Measurements from ENCODE around the gene SPATA46.
A peak's percentile ranks its signal among the peaks of the same experiment; 100 is the strongest.
"Not testable (repeated sequence)": the region's sequence is repeated elsewhere in the genome, so short reads cannot be mapped to it uniquely, and the experiment has no call there.

The SPATA46 gene

DNA sequence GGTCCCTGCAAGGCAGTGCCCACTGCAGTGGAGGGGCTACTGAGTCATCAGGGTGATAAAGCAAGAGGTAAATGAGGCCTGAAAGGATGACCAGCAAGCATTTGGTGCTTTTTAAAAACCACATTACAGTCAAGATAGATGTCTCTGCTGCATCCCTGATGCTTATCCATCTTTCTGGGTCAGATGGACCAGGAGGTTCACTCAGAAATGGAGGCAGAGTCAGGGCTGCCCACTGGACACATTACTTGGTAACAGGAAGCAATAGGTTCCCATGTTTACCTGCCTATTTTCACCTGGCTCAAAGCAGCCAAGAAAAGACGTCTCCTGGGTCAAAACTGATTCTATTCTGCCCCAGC lies 3.6 kb downstream of the SPATA46 start:
- no peak for DNase-seq

DNA sequence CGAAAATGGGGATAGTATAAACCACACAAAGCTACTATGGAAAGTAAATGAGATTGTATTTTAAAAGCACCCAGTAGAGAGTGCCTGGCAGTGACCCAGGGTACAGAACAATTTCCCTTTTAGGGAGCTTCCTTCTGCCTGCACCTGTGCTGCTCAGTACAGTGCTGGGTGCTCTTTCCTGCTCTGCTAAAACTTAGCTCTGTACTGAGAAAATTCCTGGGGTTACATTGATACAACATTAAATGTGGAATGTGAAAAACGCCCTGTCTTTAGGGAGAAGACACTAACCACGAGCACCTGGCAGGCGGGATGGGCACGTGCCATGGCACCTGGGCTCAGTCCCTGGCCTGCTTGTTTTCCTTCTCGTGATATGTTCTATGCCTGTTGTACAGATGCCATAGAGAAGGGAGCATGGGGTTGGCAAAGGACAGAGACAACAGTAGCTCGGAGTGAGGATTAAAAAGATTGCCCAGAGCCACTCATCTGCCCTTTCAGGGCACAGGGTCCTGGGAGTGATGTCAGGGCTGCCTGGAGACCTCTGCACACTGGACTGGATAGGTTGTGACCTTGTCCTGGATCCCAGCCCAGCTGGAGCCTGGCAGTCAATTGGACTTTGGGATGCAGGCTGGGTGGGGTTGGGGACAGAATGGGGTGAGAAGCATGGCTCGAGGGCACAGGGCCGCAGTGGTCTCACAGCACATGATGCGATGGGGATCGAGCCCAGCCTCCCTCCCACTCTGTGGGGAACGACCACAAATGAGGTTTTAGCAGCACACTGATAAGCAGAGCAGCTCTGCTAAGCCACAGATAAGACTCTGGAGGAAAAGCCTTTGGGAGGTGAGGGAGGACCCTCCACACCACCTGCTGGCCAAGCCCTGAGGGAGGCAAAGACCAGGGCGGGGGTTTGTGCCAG lies 4.2 kb downstream of the SPATA46 start:
- DNase-seq, result no peak

DNA sequence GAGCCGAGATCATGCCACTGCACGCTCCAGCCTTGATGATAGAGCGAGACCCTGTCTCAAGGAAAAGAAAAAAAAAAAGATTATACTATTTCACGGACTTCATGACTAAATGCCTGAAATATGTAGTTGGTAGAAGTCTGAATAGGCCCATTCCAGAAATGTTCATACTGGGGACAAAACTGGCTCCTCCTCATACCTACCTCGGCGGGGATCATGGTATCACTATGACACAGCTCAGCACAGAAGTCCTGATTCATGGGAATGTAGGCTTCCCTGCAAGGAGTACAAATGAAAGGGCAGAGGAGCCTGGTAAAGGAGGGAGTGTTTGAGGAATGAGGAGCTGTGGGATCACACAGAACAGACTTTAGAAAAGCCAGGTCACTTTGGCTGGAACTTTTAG lies 5.0 kb downstream of the SPATA46 start:
- DNase-seq, result peak; percentile 22

DNA sequence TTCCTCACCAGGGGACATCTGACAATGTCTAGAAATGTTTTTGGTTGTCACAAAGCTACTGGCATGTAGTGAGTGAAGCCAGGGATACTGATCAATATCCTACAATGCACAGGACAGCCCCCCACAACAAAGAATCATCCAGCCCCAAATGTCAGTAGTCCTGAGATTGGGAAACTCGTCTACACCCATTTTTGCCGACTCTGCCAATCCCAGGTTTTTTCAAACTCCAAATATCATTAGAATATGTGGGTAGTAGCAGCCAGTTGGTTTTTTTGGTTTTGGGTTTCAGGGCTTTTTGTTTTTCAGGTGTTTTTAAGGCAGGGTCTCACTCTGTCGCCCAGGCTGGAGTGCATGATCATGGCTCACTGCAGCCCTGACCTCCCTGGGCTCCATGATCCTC lies 5.9 kb downstream of the SPATA46 start:
- DNase-seq, result no peak

DNA sequence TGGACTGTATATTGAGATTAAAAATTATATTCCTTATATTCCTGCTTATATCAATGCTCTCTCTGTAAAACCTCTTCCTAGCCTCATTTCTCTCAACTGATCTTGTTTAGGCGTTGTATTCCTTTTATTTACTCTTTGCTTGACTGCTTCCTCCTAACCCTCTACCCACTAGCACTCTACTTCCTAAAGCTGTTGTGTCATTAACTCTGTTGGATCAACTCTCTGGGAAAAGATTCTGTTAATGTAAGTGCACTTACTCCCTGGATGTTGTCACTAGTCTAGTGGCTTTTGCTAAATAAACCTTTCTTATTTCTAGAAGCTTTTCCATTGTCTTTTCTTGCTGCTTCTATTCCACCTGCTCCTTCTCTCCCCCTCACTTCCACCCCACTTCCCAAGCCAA lies 6.5 kb downstream of the SPATA46 start:
- no peak for DNase-seq

DNA sequence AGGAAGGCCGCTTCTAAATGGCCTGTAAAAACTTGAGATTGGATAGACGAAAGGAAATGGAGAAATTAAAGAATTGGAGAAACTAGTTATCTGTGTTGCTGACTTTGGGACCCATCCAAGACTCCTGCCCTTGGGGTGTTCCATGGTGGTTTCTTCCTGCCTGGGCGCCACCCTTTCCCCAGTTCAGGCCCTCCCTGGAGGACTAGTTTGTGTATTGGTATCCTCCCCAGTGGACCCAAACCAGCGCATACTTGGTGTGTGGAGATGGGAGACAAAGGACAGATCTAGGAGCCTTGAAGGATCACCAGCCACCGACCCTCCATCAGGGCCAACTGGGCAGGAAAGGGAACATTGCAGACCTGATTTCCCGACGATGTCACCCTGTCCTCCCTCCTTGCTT lies 7.1 kb downstream of the SPATA46 start:
- DNase-seq, result no peak

DNA sequence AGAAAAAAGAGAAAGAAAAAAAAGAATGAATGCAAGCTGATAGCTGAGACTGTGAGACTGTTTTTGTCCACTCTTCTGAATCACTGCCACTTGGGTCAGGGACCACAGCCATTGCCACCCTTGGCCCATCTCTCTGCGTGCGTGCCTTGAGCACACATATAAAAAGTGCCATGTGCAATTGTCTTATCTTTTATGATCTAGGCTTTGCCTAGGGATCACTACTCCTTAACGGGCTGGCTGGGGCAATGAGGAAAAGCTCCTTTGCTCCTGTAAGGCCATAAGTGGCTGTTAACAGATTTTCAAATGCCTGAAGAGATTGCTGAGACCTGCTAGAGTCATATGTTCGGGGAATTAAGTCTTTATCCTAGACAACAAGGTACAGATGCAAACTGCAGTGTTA lies 8.2 kb downstream of the SPATA46 start:
- DNase-seq, result no peak

DNA sequence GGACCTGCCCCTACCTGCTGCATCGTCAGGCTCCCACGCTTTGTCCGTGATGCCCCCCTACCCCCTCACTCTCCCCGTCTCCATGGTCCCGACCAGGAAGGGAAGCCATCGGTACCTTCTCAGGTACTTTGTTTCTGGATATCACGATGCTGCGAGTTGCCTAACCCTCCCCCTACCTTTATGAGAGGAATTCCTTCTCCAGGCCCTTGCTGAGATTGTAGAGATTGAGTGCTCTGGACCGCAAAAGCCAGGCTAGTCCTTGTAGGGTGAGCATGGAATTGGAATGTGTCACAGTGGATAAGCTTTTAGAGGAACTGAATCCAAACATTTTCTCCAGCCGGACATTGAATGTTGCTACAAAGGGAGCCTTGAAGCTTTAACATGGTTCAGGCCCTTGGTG lies 8.9 kb downstream of the SPATA46 start:
- DNase-seq, result no peak

DNA sequence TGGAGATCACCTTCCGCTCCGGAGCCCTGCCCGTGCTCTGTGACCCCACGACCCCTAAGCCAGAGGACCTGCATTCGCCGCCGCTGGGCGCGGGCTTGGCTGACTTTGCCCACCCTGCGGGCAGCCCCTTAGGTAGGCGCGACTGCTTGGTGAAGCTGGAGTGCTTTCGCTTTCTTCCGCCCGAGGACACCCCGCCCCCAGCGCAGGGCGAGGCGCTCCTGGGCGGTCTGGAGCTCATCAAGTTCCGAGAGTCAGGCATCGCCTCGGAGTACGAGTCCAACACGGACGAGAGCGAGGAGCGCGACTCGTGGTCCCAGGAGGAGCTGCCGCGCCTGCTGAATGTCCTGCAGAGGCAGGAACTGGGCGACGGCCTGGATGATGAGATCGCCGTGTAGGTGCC lies 9.6 kb downstream of the SPATA46 start:
- DNase-seq, result peak; percentile 8

DNA sequence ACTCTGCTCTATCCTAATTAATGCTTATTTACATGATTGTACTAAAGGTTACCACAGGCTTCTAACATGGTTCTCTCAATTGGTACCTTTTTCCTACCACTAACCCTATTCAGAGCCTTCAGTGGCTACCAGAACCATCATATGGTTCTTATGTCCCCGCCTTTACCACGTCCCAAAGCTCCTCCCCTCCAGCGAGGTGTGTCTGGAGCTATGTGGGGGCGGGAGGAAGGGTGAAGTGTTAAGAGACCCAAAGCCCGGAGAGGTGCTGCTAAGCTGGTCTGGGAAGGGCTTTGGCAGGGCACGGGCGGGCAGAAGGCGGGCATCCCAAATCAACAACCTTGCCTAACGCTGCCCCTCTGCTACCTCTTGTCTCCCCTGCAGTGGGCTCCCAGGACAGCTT lies 10.0 kb downstream of the SPATA46 start:
- DNase-seq, result no peak

DNA sequence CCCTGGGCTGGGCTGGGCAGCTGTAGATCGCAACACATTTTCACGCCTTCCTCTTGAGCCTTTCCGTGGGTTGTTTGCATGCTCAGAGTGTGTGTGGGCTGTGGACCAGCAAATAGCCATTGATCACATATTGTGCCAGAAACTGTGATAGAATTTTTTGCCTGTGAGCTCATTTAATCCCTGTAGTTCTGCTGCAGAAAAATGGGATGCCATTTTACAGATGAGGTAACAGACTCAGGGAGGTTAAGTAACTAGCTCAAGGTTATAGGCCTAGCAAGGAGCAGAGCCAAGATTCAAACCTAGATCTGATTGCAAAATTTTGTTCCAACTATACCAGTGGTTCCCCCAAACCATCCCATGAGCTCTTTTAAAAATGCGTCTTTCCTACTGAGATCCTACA lies 10.5 kb downstream of the SPATA46 start:
- DNase-seq, result no peak

DNA sequence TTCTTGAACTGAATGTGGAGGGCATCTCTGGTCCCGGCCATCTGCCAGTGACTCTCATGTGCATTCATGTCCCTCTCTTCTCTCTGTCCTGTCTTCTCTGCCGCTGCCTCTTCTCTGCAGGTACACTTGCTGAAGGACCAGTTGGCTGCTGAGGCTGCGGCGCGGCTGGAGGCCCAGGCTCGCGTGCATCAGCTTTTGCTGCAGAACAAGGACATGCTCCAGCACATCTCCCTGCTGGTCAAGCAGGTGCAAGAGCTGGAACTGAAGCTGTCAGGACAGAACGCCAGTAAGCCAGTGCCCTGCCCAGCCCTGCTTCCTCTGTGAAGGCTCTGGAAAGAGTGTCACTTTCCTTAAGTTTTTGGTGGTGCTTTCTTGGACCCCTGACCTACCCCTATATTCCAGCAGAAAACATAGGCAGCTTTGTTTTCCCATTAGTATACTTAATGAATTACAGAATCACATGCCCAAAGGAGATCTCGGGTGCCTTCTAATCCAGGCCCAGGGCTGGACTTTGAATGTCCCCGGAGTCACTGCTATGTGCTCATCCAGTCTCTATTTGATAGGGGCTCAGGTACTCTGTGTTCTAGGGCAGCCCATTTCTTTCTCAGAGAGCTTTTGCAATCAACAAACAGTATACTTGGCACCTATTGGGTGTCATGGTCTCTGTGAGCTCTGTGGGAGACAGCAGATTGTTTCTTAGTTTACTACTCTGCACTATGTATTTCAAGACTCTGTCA lies 11.2 kb downstream of the SPATA46 start:
- no peak for DNase-seq

DNA sequence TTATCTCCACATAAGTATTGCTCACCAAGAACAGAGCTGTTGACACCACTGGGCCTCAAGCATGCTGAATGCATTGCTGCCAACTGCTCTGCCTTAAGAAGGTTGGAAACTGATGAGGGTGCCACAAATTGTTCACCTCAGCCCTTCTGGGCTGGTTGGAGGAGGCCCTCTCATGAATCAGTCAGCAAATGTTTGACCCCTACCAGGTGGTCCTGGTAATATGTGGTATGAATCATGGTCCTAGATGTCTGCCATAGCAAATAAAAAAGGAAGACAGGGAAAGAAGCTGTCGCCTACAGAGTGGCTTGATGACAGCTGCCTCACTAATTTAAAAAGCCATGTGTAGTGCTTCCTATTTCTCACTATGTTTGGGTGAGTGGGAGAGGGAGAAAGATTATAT lies 12.2 kb downstream of the SPATA46 start:
- peak; percentile 9 for DNase-seq

DNA sequence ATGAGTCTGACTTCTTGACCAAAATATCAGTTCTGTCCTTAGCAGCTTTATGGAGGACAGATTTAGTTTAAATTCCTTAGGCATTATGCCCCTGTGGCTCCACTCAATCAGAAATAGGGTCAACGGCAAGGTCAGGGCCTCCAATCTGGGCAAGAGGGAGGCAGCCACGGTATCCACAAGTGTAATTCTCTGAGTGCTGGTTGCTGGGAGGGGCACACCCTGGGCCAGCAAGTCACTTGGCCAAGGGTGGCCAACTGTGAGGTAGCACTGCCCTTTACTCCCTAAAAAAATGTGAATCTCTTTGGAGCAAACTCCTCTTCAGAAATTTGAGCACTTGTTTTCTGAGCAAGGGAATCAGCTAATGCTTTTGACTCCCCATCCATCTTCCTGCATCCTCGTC lies 12.8 kb downstream of the SPATA46 start:
- no peak for DNase-seq

DNA sequence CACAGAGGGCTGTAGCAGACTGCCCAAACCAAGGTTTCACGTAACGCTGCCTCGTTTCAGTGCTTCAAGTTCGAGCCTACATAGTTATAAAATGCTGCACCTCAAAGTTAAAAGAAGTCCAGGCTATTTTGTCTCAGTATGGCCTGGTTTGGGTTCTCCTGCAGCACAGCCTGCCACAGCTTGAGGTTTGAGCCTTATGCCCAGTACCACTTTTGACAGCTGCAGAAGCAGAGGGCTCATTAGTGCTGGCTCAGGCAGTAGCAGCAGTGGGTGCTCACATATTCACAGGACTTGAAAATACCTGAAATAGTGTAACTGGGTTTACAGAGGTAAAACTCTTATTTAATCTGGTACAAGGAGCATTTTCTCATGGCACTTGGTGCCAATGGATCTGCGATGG lies 15.3 kb downstream of the SPATA46 start:
- no peak for DNase-seq

DNA sequence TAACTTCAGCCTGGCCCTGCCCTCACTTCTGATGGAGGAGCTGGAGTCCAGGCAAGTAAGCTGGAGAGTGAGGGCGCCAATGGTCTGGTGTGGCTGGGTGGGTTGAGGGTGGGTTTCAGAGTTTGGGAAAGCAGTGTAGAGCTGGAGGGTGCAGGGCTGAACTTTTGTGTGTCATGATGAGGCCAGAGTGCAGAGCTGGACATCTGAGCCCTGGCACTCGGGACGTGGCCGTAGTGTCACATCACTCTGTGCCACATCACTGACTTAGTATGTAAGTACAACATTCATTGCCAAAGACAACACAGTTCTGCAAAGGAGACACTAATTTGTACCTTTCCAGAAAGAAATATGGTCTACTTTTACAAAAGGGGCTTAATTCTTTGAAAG lies 15.8 kb downstream of the SPATA46 start:
- no peak for DNase-seq

DNA sequence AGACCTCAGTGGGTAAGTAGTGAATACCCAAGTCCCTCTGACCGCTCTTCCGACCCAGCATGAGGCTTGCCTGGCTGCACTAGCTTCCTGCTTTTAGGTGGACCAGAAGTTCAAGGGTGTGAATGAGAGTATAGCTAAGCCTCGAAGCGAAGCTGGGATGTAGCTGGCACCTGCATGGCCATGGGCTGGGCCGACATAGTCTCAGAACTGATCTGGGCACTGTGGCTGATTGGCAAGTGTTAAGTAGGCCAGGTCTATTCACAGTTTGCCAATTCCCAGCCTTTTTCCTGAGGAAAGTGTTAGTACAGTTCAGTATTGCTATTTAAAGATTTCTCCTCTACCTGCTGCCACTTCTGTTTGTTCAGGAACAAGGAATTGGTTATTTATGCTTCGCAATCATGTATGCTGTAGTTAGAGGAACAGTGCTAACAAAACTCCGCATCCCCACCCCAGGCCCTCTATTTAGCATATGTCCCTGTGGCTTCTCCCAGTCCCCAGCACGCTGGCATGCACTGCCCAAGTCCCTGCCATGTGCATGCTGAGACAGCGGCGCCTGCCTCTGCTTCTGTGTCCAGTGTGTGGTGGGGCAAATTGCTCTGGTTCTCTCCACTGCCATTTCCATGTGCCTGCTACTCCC lies 16.3 kb downstream of the SPATA46 start:
- no peak for DNase-seq

DNA sequence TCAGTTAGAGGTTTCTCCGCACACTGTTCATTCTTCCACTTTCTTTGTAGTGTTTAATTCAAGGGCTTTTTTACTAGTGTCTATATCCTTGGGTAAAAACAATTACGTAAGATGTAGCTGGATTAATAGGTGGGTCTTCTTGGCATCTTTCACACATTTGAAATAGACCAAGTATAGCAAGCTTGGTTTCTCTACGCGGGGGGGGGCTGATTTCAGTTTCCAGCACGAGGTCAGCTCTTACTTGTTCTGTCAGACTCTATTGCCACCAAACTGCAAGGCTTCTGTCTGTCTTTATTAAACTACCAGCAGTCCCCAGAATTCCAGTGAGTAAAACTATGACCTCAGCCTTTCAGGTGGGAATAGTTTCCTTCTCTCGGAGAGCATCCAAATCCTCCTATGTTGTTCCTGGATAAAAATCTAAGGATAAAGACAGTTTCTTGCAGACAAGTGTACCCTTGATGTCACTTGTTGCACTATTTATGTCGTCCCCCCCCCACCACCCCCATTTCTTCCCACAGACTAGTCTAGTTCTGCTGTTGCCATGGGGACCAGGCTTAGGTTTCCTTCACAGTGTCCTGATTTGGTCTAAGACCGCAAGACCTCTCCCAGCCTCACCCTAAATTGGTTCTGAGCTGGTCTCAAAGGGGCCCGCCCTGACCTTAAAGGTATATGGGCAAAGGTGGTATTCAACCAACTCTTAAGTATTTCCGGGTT lies 17.0 kb downstream of the SPATA46 start:
- DNase-seq, result no peak

DNA sequence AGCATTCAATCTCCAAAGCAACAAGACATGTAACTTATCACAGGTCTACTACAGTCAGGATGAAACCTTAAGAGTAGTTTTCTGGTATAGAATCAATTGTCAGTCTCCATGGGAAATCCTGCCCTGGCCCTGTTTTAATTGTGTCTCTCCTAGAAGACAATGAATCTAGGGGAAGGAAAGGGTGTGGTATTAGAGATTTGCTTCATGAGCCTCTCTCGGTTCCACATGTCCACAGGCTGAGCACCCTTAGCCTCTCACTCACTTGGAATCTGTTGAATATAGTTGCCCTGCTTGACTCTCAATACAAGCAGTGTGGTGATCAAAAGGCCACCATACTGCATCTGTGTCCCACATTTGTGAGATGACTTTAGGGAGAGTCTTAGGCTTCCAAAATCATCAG lies 17.7 kb downstream of the SPATA46 start:
- no peak for DNase-seq

DNA sequence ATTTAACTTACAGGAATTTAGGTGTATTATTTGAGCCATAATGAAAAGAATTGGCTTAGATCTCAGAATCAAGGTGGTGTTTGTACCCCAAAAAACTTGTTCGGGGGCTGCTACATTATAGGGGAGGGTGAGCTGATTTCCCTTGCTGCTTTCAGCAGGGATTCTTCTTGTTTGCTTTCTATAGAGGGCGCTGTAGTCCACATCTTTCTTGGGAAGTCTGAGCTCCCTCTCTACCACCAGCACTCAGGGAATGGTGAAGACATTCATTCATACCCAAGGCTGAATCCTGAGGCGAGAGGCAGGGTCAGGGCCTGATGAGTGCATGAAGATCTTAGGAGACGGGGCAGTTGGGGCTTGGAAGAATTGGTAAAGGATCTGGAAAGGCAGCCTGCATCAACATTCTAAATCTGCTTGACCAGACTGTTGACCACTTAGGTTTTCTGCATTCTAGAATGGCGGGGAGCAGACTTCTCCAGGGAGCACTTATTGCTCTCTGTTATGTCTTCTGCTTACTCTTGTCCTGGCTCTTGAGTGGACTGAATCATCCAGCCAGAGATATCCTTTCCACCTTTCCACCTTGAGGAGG lies 18.9 kb downstream of the SPATA46 start:
- peak; percentile 27 for DNase-seq

DNA sequence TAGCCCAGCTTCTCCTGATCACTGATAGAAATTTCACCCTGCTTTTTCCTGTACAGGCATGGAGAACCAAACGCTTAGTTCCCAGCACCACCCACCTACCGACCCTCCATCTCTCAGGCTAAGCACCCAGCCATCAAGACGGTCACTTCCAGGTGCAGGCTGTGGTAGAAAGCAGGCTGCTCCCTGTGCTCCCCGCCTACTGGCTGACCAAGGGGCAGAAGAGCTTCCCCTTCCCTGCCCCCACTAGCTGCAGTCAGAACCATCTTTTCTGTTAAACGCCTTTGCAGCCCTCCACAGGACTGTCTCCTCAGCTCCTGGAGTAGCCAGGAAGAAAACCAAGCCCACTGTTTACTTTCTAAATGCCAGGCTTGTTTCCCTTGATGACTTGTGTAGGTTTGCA lies 23.0 kb downstream of the SPATA46 start:
- no peak for DNase-seq

DNA sequence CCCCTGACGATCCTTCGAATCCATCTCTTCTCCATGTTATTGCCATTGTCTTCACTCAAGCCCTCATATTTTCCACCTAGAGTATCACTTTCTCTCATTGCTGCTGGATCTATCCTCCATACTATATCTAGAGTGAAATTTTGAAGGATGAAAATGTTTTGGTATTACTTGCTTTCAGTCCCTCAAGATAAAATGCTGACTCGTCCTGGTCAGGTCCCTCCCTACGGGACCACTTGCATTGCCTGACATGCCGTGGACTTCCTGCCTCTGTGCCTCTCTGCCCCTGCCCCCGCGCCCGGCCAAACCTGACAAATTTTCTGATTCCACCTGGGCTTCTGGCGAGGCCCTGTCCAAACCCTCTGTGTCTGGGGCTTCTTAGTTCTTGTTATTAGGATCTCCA lies 23.6 kb downstream of the SPATA46 start:
- no peak for DNase-seq

DNA sequence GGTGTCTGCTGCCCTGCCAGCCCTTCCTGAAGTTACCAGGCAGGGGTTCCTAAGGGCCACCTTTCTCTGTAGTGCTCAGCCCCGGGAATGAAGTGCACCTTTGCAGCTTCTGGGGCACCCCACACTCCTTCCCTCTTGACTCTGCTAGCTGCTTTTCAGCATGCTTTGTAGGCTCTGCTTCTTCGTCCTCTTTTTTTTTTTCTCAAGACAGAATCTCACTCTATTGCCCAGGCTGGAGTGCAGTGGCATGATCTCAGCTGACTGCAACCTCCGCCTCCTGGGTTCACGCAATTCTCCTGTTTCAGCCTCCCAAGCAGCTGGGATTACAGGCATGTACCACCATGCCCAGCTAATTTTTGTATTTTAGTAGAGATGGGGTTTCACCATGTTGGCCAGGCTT lies 24.8 kb downstream of the SPATA46 start:
- not testable (repeated sequence) for DNase-seq

All from fibroblast of skin of right biceps (primary cell).